22Rv1 (cell line): ENCODE measurements around the gene HDAC5.

ENCODE experiments used
- CTCF ChIP-seq: fragments of 450-650 bp; IDR thresholded peaks from 2 replicates; pipeline ENCODE4 v1.5.1; 2017; ENCODE audit warnings: mild to moderate bottlenecking
- ZFX ChIP-seq: fragments of 450-650 bp; IDR thresholded peaks from 2 replicates; pipeline ENCODE4 v1.6.1; 2017; ENCODE audit warnings: antibody characterized with exemption, borderline replicate concordance

- no peak for TF ChIP-seq CTCF
- no peak for TF ChIP-seq ZFX
These were observed 89.5 kb downstream of the HDAC5 start for GRCh38 chr17:44033861-44034408.
